Neural progenitor cell (in vitro differentiated cells): ENCODE data around the gene SMCO3.

ENCODE experiments used
- EZH2 ChIP-seq: fragments of 200-600 bp; sonication (generic); IDR thresholded peaks from 2 replicates; pipeline ENCODE4 v1.6.1; 2017; ENCODE audit warnings: antibody characterized with exemption, mild to moderate bottlenecking, moderate library complexity
- TF ChIP-seq, protein P1 (sequence below): fragments of 200-600 bp; sonication (generic); IDR thresholded peaks from 2 replicates; pipeline ENCODE4 v1.5.1; 2017; ENCODE audit warnings: antibody characterized with exemption, mild to moderate bottlenecking

DNA sequence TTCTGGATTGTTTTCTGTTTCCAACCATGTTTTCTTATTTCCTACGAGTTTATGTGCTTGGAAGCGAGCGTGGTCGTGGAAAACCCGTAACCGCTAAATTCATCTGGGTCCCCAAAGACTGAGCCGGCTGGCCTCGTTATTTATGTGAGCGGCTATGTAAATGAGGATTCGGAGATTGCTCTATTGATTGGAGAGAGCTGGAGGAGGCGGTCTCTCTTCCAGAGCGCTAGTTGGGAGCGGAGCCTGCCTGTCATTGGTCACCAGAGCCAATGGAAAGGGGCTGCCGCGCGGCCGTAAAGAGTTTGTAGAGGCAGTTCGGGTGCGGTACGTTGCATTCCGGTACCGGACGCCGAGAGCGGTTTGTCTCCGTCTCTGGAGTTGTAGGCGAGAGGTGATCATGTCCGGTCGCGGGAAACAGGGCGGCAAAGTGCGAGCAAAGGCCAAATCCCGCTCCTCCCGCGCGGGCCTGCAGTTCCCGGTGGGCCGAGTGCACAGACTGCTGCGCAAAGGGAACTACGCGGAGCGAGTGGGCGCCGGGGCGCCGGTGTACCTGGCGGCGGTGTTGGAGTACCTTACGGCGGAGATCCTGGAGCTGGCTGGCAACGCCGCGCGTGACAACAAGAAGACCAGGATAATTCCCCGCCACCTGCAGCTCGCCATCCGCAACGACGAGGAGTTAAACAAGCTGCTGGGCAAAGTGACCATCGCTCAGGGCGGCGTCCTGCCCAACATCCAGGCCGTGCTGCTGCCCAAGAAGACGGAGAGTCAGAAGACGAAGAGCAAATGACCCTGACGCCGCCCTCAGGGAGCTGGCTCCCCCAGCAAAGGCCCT, 39.7 kb downstream of the SMCO3 start:
- TF ChIP-seq, protein P1, sequence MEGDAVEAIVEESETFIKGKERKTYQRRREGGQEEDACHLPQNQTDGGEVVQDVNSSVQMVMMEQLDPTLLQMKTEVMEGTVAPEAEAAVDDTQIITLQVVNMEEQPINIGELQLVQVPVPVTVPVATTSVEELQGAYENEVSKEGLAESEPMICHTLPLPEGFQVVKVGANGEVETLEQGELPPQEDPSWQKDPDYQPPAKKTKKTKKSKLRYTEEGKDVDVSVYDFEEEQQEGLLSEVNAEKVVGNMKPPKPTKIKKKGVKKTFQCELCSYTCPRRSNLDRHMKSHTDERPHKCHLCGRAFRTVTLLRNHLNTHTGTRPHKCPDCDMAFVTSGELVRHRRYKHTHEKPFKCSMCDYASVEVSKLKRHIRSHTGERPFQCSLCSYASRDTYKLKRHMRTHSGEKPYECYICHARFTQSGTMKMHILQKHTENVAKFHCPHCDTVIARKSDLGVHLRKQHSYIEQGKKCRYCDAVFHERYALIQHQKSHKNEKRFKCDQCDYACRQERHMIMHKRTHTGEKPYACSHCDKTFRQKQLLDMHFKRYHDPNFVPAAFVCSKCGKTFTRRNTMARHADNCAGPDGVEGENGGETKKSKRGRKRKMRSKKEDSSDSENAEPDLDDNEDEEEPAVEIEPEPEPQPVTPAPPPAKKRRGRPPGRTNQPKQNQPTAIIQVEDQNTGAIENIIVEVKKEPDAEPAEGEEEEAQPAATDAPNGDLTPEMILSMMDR, result no peak
- TF ChIP-seq EZH2, result no peak
